GM12874 (cell line): ENCODE measurements around the gene KIF3C.

Source experiments
- TF ChIP-seq, protein P1 (sequence below): IDR thresholded peaks from 2 replicates; pipeline ENCODE4 v1.5.1; 2011; ENCODE audit warnings: low read depth, mild to moderate bottlenecking, control low read depth, low read length, moderate library complexity; ENCODE audit not compliant: insufficient read depth

Gene KIF3C

DNA sequence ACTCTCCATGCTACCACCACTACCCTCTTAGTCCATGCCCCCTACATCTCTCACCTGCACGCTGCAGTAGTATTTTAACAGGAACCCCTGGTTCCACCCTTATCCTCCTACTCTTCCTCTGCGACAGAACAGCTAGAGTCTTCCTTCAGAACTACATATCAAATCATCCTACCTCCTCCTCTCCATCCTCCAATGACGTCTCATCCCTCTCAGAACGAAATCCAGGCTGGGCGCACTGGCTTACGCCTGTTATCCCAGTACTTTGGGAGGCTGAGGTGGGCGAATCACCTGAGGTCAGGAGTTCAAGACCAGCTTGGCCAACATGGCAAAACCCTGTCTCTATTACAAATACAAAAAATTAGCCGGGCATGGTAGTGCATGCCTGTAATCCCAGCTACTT, 10.3 kb upstream of the KIF3C start:
- TF ChIP-seq, protein P1, sequence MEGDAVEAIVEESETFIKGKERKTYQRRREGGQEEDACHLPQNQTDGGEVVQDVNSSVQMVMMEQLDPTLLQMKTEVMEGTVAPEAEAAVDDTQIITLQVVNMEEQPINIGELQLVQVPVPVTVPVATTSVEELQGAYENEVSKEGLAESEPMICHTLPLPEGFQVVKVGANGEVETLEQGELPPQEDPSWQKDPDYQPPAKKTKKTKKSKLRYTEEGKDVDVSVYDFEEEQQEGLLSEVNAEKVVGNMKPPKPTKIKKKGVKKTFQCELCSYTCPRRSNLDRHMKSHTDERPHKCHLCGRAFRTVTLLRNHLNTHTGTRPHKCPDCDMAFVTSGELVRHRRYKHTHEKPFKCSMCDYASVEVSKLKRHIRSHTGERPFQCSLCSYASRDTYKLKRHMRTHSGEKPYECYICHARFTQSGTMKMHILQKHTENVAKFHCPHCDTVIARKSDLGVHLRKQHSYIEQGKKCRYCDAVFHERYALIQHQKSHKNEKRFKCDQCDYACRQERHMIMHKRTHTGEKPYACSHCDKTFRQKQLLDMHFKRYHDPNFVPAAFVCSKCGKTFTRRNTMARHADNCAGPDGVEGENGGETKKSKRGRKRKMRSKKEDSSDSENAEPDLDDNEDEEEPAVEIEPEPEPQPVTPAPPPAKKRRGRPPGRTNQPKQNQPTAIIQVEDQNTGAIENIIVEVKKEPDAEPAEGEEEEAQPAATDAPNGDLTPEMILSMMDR, result no peak

DNA sequence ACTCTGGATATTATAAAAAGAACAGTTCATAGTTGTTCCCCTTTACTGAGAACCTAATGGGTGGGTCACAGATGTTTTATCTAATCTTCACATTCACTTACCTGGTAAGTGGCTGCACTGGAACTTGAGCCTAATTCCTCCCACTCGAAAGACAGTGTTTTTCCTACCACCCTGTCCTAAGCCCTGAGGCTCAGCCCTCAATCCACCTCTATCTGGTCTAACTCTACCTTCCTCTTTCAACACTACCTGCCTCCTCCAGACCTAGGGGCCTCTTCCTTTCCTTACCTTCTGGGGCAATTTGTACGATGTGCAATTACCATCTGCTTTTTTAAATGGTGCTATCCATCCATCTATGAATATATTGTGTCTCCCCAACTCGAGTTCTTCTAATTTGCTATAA, 9.7 kb upstream of the KIF3C start:
- TF ChIP-seq, protein P1, result no peak

DNA sequence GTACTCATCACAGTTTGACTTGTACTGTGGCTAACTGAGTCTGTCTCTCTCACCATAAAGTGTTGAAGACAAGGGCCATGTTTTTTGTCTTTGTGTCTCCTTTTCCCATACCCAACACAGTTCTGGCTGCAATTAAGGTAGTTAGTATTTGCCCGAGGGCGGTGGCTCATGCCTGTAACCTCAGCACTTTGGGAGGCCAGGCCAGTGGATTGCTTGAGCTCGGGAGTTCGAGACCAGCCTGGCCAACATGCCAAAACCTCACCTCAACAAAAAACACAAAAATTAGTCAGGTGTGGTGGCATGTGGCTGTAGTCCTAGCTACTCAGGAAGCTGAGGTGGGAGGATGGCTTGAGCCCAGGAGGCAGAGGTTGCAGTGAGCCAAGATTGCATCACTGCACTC, 6.9 kb upstream of the KIF3C start:
- TF ChIP-seq, protein P1, result no peak

DNA sequence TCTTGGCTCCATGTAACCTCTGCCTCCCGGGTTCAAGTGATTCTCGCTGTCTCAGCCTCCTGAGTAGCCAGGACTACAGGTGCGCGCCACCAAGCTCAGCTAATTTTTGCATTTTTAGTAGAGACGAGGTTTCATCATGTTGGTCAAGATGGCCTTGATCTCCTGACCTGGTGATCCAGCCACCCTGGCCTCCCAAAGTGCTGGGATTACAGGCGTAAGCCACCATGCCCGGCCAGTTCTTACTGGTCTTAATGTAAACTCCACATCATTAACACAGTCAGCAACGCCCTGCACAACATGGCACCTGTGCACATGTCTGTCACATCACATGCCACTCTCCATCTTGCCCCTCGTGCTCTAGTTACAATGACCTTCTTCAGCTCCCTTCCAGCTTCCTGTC, 5.8 kb upstream of the KIF3C start:
- TF ChIP-seq, protein P1, result no peak

DNA sequence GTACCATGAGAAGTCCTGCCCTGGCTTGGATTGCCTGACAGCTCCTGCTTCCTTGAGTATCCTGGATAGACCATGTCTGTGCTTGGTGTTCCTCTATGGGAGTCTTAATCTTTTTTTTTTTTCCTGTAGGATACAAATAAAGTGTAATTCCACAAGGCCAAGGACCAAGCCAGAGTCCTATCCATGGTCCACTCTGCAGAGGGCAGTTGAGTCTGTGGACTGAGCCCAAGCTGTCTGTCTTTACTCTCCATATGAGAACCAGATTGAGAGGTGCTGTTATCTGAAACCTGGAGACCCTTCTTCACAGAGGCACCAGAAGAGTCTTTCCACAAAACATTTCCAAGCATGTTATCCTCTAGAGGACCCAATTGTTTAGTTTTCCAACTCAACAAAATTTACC, 1.4 kb upstream of the KIF3C start:
- TF ChIP-seq, protein P1, result no peak

DNA sequence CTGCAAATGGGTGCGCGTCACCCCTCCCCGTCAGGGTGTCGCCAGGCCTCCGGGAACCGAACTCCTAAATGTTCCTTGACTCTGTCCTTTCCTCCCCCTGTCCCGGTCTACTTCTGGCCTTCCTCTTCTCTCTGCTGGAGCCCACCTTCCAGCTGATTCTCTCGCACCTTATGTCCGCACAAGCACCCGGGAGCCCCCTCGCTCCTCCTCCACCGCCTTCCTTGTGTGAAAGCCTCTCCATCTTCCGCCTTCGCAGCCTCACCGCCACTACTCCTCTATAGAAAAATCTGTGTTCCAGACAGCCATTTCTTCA, 627 bp upstream of the KIF3C start:
- TF ChIP-seq, protein P1, result no peak

DNA sequence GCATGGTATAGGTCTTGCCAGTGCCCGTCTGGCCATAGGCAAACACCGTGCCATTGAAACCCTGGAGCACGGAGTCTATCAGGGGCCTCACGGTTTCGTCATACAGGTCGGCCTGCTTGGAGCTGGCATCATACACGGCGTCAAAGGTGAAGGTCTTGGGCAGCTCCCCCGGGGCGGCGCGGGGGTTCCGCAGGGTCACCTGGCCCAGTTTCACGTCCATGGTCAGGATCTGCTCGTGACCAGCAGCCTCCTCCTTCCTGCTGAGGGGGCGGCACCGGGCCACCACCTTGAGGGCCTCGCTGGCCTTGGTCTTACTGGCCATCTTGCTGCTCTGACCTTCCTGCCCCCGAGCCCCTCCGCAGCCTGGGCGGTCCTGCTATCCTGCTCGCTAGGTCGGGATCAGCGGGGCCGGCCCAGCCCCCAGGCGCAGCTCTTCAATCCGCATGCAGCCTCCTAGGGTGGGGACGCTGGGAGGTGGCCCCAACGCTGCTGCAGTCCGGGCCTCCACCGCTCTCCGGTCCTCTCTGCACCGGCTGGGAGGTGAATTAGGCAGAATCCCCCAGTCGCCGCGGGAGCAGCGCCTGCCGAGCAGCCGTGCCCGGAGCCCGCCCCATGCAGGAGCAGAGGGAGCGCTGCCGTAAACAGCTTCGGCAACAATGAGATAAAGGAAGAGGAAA, 563 bp downstream of the KIF3C start:
- TF ChIP-seq, protein P1, result no peak
